Neural progenitor cell (in vitro differentiated cells): ENCODE data around the gene OTULIN.

Source experiments
- EZH2 ChIP-seq: fragments of 200-600 bp; sonication (generic); IDR thresholded peaks from 2 replicates; pipeline ENCODE4 v1.6.1; 2017; ENCODE audit warnings: antibody characterized with exemption, mild to moderate bottlenecking, moderate library complexity
- EZH2phosphoT487 ChIP-seq: fragments of 200-600 bp; sonication (generic); IDR thresholded peaks from 2 replicates; pipeline ENCODE4 v1.6.1; 2017; ENCODE audit warnings: antibody characterized with exemption
- TF ChIP-seq, protein P1 (sequence below): fragments of 200-600 bp; sonication (generic); IDR thresholded peaks from 2 replicates; pipeline ENCODE4 v1.5.1; 2017; ENCODE audit warnings: antibody characterized with exemption, mild to moderate bottlenecking

DNA sequence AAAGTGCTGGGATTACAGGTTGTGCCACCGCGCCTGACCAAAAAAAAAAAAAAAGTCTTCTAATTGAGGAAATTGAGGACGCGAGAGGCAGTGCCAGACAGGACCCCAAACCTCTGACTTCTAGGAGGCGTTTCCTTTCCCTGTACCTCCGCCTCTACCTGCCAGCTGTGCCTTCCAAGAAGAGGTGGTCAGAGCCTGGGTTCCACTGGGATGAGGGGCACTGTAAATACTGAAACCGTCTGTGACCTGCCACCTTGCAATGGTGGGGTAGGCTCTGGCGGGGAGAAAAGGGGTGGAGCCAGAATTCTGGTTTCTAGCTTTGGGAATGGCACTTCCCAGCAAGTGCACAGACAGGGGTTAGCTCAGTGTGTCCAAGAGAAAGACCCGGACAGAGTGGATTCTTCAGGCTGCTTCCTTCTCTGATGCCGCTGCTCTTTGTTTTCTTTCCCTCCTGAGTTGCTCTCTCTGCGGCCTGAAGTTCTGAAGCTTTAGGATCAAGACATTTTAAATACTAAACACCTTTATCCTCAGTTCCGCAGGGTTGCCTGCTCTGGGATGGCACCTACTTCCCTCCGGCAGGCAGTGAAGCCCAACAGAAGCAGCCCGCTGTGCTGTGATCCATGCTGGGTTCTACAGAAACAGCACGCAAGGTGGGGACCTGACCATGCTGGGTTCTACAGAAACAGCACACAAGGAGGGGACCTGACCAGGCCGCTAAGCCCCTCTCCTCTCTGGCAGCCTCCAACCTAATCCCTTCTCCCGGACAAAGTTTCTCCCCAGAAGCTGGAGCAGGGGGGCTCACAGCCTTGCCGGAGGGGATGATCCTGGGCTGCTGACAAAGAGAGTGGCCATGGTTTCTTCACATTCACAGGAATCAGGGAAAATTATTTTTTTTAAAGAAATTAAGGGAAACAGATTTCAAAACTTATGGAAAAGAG is 65.2 kb downstream of the OTULIN start:
- TF ChIP-seq EZH2phosphoT487 (no peak), EZH2 (no peak)
- TF ChIP-seq, protein P1, sequence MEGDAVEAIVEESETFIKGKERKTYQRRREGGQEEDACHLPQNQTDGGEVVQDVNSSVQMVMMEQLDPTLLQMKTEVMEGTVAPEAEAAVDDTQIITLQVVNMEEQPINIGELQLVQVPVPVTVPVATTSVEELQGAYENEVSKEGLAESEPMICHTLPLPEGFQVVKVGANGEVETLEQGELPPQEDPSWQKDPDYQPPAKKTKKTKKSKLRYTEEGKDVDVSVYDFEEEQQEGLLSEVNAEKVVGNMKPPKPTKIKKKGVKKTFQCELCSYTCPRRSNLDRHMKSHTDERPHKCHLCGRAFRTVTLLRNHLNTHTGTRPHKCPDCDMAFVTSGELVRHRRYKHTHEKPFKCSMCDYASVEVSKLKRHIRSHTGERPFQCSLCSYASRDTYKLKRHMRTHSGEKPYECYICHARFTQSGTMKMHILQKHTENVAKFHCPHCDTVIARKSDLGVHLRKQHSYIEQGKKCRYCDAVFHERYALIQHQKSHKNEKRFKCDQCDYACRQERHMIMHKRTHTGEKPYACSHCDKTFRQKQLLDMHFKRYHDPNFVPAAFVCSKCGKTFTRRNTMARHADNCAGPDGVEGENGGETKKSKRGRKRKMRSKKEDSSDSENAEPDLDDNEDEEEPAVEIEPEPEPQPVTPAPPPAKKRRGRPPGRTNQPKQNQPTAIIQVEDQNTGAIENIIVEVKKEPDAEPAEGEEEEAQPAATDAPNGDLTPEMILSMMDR, result no peak
